SU-DHL-6 (cell line): Measurements from ENCODE around the gene PLD5.
"Not testable (repeated sequence)": the region's sequence is repeated elsewhere in the genome, so short reads cannot be mapped to it uniquely, and the experiment has no call there.

Experiments
- EZH2phosphoT487 ChIP-seq: fragments of 200-600 bp; sonication (generic), shearing (Covaris generic); conservative IDR thresholded peaks from 2 replicates; pipeline ENCODE4 v1.6.1; 2018; ENCODE audit warnings: mild to moderate bottlenecking, antibody characterized with exemption, low read length, moderate library complexity, mixed read lengths
- TF ChIP-seq, protein P1 (sequence below): fragments of 200-600 bp; sonication (generic); IDR thresholded peaks from one replicate; pipeline ENCODE4 v1.5.1; 2017; ENCODE audit warnings: antibody characterized with exemption, mild to moderate bottlenecking, low read length, moderate library complexity; ENCODE audit not compliant: insufficient read depth, poor library complexity, severe bottlenecking

DNA sequence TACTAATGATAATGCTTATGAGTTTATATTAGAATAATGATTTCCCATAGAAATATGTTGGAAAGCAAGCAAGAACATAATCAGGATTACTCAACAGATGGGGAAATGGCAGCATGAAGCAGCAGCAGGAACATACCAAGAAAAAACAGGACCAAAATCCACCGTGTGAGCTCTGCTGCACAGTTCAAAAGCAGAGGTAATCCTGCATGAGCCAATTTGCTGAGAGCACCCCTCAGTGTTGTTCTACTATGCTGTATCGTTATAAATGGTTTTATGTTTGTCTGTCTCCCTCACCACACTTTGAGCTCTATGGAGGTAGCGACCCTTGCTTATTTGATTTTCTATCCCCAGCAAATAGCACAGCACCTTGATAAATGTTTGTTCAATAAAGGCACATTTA is 246.1 kb downstream of the PLD5 start:
- TF ChIP-seq, protein P1, sequence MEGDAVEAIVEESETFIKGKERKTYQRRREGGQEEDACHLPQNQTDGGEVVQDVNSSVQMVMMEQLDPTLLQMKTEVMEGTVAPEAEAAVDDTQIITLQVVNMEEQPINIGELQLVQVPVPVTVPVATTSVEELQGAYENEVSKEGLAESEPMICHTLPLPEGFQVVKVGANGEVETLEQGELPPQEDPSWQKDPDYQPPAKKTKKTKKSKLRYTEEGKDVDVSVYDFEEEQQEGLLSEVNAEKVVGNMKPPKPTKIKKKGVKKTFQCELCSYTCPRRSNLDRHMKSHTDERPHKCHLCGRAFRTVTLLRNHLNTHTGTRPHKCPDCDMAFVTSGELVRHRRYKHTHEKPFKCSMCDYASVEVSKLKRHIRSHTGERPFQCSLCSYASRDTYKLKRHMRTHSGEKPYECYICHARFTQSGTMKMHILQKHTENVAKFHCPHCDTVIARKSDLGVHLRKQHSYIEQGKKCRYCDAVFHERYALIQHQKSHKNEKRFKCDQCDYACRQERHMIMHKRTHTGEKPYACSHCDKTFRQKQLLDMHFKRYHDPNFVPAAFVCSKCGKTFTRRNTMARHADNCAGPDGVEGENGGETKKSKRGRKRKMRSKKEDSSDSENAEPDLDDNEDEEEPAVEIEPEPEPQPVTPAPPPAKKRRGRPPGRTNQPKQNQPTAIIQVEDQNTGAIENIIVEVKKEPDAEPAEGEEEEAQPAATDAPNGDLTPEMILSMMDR, result not testable (repeated sequence)
- TF ChIP-seq EZH2phosphoT487, result not testable (repeated sequence)
